GM12873 (cell line): ENCODE measurements around the gene ATG4B.

Experiments
- TF ChIP-seq, protein P1 (sequence below): IDR thresholded peaks from 2 replicates; pipeline ENCODE4 v1.5.1; 2012; ENCODE audit warnings: low read depth, mild to moderate bottlenecking, moderate library complexity, low read length, control low read depth; ENCODE audit not compliant: insufficient read depth; ENCODE audit errors: missing control alignments

ATG4B gene

DNA sequence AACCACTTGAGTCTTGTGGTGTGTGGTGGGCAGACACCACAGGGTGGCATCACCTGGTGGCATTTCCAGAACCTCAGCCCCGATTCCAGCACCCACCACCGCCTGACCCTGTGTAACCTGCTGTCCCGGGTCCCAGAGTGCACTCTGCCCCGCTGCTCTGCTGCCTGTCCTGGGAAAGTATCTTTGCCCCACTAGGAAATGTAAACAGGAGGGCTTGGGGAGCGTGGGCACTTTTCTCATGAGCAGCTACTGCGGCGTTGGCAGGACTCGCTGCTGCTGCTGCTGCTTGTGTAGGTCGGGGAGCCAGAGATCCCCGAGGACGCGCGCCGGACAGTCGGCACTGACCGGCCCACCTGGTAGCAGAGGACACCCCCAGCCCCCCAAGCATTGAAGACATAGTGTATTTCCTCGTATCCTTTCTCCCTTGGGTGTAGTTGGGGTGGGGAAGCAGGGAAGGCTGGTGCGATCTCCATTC, 35.7 kb downstream of the ATG4B start:
- TF ChIP-seq, protein P1, sequence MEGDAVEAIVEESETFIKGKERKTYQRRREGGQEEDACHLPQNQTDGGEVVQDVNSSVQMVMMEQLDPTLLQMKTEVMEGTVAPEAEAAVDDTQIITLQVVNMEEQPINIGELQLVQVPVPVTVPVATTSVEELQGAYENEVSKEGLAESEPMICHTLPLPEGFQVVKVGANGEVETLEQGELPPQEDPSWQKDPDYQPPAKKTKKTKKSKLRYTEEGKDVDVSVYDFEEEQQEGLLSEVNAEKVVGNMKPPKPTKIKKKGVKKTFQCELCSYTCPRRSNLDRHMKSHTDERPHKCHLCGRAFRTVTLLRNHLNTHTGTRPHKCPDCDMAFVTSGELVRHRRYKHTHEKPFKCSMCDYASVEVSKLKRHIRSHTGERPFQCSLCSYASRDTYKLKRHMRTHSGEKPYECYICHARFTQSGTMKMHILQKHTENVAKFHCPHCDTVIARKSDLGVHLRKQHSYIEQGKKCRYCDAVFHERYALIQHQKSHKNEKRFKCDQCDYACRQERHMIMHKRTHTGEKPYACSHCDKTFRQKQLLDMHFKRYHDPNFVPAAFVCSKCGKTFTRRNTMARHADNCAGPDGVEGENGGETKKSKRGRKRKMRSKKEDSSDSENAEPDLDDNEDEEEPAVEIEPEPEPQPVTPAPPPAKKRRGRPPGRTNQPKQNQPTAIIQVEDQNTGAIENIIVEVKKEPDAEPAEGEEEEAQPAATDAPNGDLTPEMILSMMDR, result no peak

DNA sequence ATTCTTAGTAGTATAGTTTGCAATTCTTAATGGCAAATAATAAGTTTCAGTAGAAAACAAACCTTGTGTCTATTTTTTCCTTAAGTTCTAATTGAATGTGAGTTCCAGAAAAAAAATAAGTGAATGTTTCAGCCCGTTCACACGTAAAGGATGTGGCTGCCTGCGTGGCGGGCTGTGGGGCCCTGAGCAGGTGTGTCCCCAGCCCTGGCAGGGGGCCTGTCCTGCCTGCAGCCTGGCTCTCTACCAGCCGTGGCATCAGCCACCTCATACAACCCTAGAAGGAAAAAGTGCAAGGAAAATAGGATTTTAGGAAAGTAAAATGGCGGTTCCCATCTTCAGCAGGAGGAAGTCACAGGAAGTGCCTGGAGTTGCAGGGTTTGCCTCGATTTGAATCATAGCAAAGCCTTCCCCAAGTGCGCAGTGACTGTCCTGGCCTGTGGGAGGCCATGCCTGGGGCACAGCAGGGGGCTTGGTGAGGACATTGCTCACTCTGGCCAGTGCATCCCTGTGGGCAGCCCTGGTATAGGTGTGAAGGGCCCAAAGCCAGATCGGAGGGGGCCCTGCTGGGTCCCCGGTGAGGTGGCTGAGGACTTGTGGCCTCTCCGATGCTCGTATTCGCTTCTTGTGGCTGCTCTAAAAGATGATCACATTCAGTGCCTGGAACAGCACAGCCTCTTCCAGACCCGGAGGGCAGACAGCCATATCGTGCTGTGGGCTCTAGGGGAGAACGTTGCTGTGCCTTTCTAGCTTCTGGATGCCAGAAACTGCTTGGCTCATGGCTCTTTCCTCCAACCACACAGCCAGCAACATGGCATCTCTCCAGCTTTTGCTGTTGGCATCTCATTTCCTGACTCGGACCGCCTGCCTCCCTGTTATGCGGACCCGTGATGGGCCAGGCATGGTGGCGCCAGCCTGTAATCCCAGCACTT, 36.6 kb downstream of the ATG4B start:
- TF ChIP-seq, protein P1, result peak; percentile 7

DNA sequence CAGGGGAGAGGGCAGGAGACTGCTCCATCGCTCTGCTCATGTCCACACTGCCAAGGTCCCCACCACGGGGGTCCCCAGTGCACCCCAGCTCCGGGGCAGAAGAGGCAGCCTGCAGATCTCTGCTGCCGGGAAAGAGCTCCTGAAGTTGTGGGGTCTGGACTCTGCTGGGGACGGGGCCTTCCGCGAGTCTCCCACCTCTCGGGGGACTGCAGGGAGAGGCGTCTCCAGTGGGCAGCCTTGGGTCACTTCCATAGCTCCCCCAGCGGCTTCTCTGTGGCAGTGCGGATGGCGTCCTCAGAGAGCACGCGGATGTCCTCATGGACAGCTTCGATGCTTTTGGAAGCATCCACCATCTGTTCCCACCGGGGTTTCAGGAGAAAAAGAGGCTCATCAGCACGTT, 38.4 kb downstream of the ATG4B start:
- TF ChIP-seq, protein P1, result no peak

DNA sequence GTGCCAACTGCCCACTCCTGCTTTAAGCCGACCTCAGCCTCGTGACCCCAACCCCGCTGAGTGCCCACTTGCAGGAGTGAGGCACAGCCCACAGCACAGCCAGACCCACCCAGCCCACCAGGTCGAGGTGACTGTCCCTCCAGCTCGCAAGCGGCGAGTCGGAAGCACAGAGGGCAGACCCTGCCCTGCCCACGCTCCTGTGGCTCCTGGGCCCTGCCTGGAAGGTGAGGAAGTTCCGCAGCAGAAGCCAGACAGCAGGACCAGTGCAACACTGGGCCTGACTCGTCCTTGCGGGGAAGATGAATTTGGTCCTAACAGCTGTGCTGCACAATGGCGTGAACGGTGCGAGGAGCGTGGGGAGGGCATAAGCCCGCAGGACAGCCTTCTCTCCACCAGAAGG, 39.2 kb downstream of the ATG4B start:
- TF ChIP-seq, protein P1, result no peak

DNA sequence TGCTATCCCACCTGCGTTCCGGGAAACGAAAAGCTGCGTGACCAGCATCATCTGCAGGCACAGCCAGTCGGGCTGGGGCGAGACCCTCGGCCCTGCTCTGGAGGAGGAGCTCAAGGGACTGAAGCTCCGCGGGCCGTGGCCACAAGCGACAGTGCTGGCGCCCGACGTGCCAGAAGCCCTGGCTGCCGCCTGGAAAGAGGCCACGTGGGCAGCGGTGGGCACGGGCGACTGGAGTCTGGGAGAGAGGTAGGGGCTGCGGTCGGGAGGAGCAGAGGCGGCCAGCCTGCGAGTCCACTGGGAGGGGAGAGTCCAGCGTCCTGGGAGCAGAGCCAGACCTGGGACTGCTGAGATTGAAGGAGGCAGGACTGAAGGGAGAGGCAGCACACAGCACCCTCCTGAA, 39.9 kb downstream of the ATG4B start:
- TF ChIP-seq, protein P1, result no peak

GRCh38 chr2:241678307-241678706, 40.8 kb downstream of the ATG4B start:
- TF ChIP-seq, protein P1, result no peak

DNA sequence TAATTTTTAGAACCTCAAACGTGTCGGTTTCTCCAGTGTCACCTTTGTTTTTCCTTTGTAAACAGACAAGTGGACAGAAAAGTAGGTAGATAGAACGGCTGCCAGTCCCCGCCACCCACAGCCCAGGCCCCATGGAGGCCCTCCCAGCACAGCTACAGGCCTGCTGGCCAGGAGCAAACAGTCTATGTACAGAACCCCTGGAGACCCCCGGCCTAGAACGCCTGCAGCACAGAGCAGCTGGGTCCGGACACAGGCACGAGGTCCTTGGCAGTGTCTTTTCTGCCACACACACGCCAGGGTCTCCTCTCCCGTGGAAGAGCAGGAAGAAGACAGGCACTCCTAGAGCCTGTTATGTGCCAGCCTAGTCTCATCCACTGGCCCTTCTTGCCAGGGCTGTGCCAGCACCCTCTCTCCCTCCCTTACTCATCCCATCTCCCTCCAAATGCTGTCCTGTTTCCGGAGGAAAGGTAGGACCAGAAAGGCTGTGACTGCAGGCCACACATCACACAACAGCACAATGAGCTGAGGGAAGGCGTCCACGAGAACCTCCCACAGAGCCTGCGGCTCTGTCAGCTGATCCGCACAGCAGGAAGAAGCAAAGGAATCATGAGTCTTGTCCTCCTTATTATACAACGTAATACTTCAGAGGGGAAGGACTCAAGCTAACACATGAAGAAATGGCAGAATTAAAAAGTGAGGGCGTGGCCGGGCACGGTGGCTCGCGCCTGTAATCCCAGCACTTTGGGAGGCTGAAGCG, 41.5 kb downstream of the ATG4B start:
- TF ChIP-seq, protein P1, result no peak
